H1 (cell line): ENCODE results near the gene GH2. TPM values are rescaled to one million over a fixed set of nuclear protein-coding genes. Genes with fewer than 3 reads are reported as not detected.
"Not testable (repeated sequence)": the region's sequence is repeated elsewhere in the genome, so short reads cannot be mapped to it uniquely, and the experiment has no call there.

Experiments used
- CTCF ChIA-PET: fragments of 300-600 bp; sonication (Branson Sonifier 250); formaldehyde crosslinking; loops from one replicate; lab custom pipeline; 2021; ENCODE audit not compliant: partially characterized antibody; lab: Charles Lee
- POLR2A ChIA-PET: fragments of 300-600 bp; sonication (Branson Sonifier 250); formaldehyde crosslinking; loops from one replicate; lab custom pipeline; 2021; ENCODE audit warnings: inconsistent platforms; ENCODE audit not compliant: partially characterized antibody; lab: Charles Lee
- DNase-seq, 2 experiments: peaks; one replicate each; pipeline versions ENCODE4 v3.0.0 to v3.0.0-alpha.2; 2010 to 2022; ENCODE audit warnings: low spot score in 2 of 2, low read depth in 1 of 2, mixed read lengths in 1 of 2
- FAIRE-seq: peaks from 2 replicates; lab custom pipeline; 2011; peaks lifted over from hg19 to GRCh38; lab: Jason Lieb, UNC
- H2AFZ ChIP-seq: 2 replicates; pipeline ENCODE4 v1.8.1; 2012; ENCODE audit warnings: low read length, inconsistent platforms
- H2AK5ac ChIP-seq: 2 replicates; pipeline ENCODE4 v1.6.1; 2013; ENCODE audit warnings: low read depth, low read length
- H2BK120ac ChIP-seq: replicated peaks from 2 replicates; pipeline ENCODE3; 2013; ENCODE audit warnings: low read depth, low read length, inconsistent platforms
- H2BK12ac ChIP-seq: 2 replicates; pipeline ENCODE4 v1.6.1; 2013; ENCODE audit warnings: low read depth, low read length
- H2BK15ac ChIP-seq: 2 replicates; pipeline ENCODE4 v1.6.1; 2013; ENCODE audit warnings: low read length
- H2BK20ac ChIP-seq: 2 replicates; pipeline ENCODE4 v1.6.1; 2013; ENCODE audit warnings: low read length
- H2BK5ac ChIP-seq: 2 replicates; pipeline ENCODE4 v1.6.1; 2013; ENCODE audit warnings: low read depth, low read length
- H3K14ac ChIP-seq: 2 replicates; pipeline ENCODE4 v1.6.1; 2013; ENCODE audit warnings: inconsistent platforms; ENCODE audit not compliant: insufficient read length
- H3K18ac ChIP-seq: 2 replicates; pipeline ENCODE4 v1.6.1; 2013; ENCODE audit warnings: low read length; ENCODE audit errors: extremely low read depth
- H3K23ac ChIP-seq: 2 replicates; pipeline ENCODE4 v1.6.1; 2013; ENCODE audit warnings: inconsistent platforms; ENCODE audit not compliant: insufficient read length
- H3K23me2 ChIP-seq: 2 replicates; pipeline ENCODE4 v1.6.1; 2013; ENCODE audit warnings: low read depth, low read length
- H3K27ac ChIP-seq: 2 replicates; pipeline ENCODE4 v1.6.1; 2011; ENCODE audit warnings: low read depth, low read length, inconsistent platforms
- H3K27me3 ChIP-seq, 4 experiments: replicated peaks in 1 of 4; 1 replicate in 1 of 4; 2 replicates in 3 of 4; pipeline versions ENCODE4 v1.6.1 to v1.8.1; 2011 to 2013; ENCODE audit warnings: low read length in 3 of 4, mild to moderate bottlenecking in 3 of 4, inconsistent platforms in 2 of 4, mixed read lengths in 2 of 4, moderate library complexity in 1 of 4; ENCODE audit not compliant: control insufficient read depth in 3 of 4, insufficient read depth in 3 of 4; ENCODE audit errors: extremely low read depth in 1 of 4
- H3K36me3 ChIP-seq, 4 experiments: 2 replicates each; pipeline versions ENCODE4 v1.6.1 to v1.8.1; 2011 to 2013; ENCODE audit warnings: mild to moderate bottlenecking in 4 of 4, low read length in 3 of 4, moderate library complexity in 2 of 4, control low read depth in 1 of 4, inconsistent platforms in 1 of 4; ENCODE audit not compliant: insufficient read depth in 4 of 4, control insufficient read depth in 2 of 4
- H3K4ac ChIP-seq: replicated peaks from 2 replicates; pipeline ENCODE3; 2013; ENCODE audit warnings: low read length, low read depth, mixed read lengths, inconsistent platforms; ENCODE audit not compliant: insufficient read length
- H3K4me1 ChIP-seq, 4 experiments: replicated peaks in 1 of 4; 1 replicate in 1 of 4; 2 replicates in 3 of 4; pipeline versions ENCODE4 v1.6.1 to v1.8.1; 2011 to 2013; ENCODE audit warnings: low read length in 3 of 4, inconsistent platforms in 2 of 4, mixed read lengths in 1 of 4; ENCODE audit not compliant: insufficient read depth in 4 of 4, control insufficient read depth in 3 of 4
- H3K4me2 ChIP-seq, 2 experiments: 2 replicates each; pipeline versions ENCODE4 v1.6.1 to v1.8.1; 2011 to 2013; ENCODE audit warnings: low read depth in 2 of 2, low read length in 2 of 2, control low read depth in 1 of 2, inconsistent platforms in 1 of 2, mild to moderate bottlenecking in 1 of 2; ENCODE audit not compliant: insufficient read depth in 1 of 2
- H3K4me3 ChIP-seq, 4 experiments: fragments of 200-600, 300-600 bp in 1 of 4; sonication (generic), shearing (Covaris generic), sonication (Bioruptor Twin) in 1 of 4; 2 replicates each; pipeline versions ENCODE4 v1.5.1 to v1.8.1; 2011 to 2016; ENCODE audit warnings: low read length in 4 of 4, low read depth in 3 of 4, control low read depth in 2 of 4, inconsistent platforms in 2 of 4, mild to moderate bottlenecking in 2 of 4, mixed read lengths in 1 of 4, moderate library complexity in 1 of 4; ENCODE audit not compliant: insufficient read depth in 2 of 4; ENCODE audit errors: extremely low read depth in 1 of 4
- H3K56ac ChIP-seq: replicated peaks from 2 replicates; pipeline ENCODE3; 2013; ENCODE audit warnings: low read depth, mild to moderate bottlenecking, mixed read lengths, low read length, inconsistent platforms; ENCODE audit not compliant: insufficient read length
- H3K79me1 ChIP-seq: 2 replicates; pipeline ENCODE4 v1.6.1; 2013; ENCODE audit warnings: low read depth, low read length, control low read depth
- H3K79me2 ChIP-seq, 2 experiments: 2 replicates each; pipeline versions ENCODE4 v1.6.1 to v1.8.1; 2012 to 2013; ENCODE audit warnings: low read length in 2 of 2, mild to moderate bottlenecking in 2 of 2, inconsistent platforms in 1 of 2; ENCODE audit not compliant: insufficient read depth in 2 of 2, control insufficient read depth in 1 of 2
- H3K9ac ChIP-seq, 4 experiments: replicated peaks in 1 of 4; 1 replicate in 1 of 4; 2 replicates in 3 of 4; pipeline versions ENCODE4 v1.6.1 to v1.8.1; 2011 to 2013; ENCODE audit warnings: low read depth in 3 of 4, low read length in 3 of 4, control low read depth in 2 of 4, mild to moderate bottlenecking in 2 of 4, moderate library complexity in 2 of 4, inconsistent platforms in 1 of 4; ENCODE audit errors: extremely low read depth in 1 of 4
- H3K9me3 ChIP-seq, 2 experiments: 2 replicates each; pipeline versions ENCODE4 v1.6.1 to v1.8.1; 2012 to 2013; ENCODE audit warnings: mild to moderate bottlenecking in 2 of 2, moderate library complexity in 2 of 2, control low read depth in 1 of 2, inconsistent platforms in 1 of 2, low read depth in 1 of 2, low read length in 1 of 2, mixed read lengths in 1 of 2; ENCODE audit not compliant: insufficient read depth in 2 of 2
- H4K20me1 ChIP-seq, 2 experiments: replicated peaks in 1 of 2; 2 replicates each; pipeline versions ENCODE3 to v1.8.1; 2011 to 2013; ENCODE audit warnings: inconsistent platforms in 2 of 2, low read length in 2 of 2, mild to moderate bottlenecking in 1 of 2; ENCODE audit not compliant: insufficient read depth in 2 of 2, control insufficient read depth in 1 of 2
- H4K5ac ChIP-seq: 2 replicates; pipeline ENCODE4 v1.6.1; 2013; ENCODE audit warnings: low read length, low read depth, mixed read lengths, inconsistent platforms; ENCODE audit not compliant: insufficient read length
- H4K8ac ChIP-seq: 2 replicates; pipeline ENCODE4 v1.8.0; 2013; ENCODE audit warnings: mild to moderate bottlenecking, moderate library complexity, low read length, inconsistent platforms; ENCODE audit not compliant: insufficient read depth; ENCODE audit errors: extremely low read depth
- H4K91ac ChIP-seq: replicated peaks from 2 replicates; pipeline ENCODE3; 2013; ENCODE audit warnings: low read length, mixed read lengths, inconsistent platforms; ENCODE audit not compliant: insufficient read length
- CHD2 ChIP-seq: IDR thresholded peaks from 2 replicates; pipeline ENCODE4 v1.6.1; 2012; ENCODE audit warnings: low read length, improper control_type of control experiment
- EGR1 ChIP-seq: IDR thresholded peaks from 2 replicates; pipeline ENCODE4 v1.6.1; 2011; ENCODE audit warnings: low read depth, low read length, borderline replicate concordance
- EZH2 ChIP-seq: fragments of 200-600 bp; sonication (generic); IDR thresholded peaks from 2 replicates; pipeline ENCODE4 v1.7.1; 2012; ENCODE audit warnings: low read depth, mild to moderate bottlenecking, moderate library complexity, low read length, inconsistent platforms; ENCODE audit not compliant: severe bottlenecking
- WGBS, 2 experiments: shearing (Covaris generic) in 1 of 2; methylation state at CpG; one replicate each; pipeline versions ENCODE4 v1.1.6 to v1.1.7; 2013 to 2015; ENCODE audit warnings: low lambda C conversion rate in 2 of 2, mixed read lengths in 2 of 2, inconsistent platforms in 1 of 2, low coverage in 1 of 2, missing lambda C conversion rate in 1 of 2; ENCODE audit not compliant: insufficient replicate concordance in 2 of 2, insufficient coverage in 1 of 2, insufficient read length in 1 of 2; ENCODE audit errors: extremely low coverage in 1 of 2, missing lambda C conversion rate in 1 of 2; 5-methylcytosine and 5-hydroxymethylcytosine counted together
- polyA plus RNA-seq, 7 experiments: library from polyadenylated mRNA; depleted of rRNA in 3 of 7; stranded (reverse) in 5 of 7; unstranded in 2 of 7; fragments of >200 nt in 5 of 7; fragments of 200-250 nt in 2 of 7; gene quantifications; 1 replicate in 5 of 7; 2 replicates in 1 of 7; 4 replicates in 1 of 7; pipeline versions ENCODE4 v1.2.1 to v1.2.3, GENCODE V29; 2011 to 2013; ENCODE audit warnings: missing spikeins in 2 of 7, mixed read lengths in 2 of 7
- total RNA-seq: library from RNA; stranded (reverse); fragmentation: NEBNext Ultra II Directional; extraction: Animal tissue kit (Norgen Biotek cat#: 25700); gene quantifications from 2 replicates; pipeline ENCODE4 v1.2.1, GENCODE V29; 2021

The GH2 gene
- total and polyA plus RNA-seq, 2 of the 8 experiments (the other 6 are each of a cell fraction or from before 2014, with no cell fraction given), result 0.60 to 1.5 TPM

DNA sequence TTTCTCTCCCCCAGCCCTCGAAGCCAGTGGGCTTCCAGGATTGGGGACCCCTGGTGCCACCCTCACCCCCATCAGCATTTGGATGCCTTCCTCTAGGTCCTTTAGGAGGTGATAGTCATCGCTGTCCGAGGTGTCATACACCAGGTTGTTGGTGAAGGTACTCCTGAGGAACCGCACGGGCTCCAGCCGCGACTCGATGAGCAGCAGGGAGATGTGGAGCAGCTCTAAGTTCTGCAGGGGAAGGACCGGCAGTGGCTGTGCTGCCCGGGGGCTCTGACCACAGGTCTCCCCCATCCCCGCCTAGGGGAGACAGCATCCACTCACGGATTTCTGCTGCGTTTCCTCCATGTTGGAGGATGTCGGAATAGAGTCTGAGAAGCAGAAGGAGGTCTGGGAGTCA lies 28.4 kb upstream of the GH2 start (continued):
- TF ChIP-seq EGR1 (no peak), CHD2 (no peak), EZH2 (no peak)
- TF ChIP-seq, all 59 proteins: peak for 0

- H3K4me3 ChIP-seq, H3K9me3 ChIP-seq, H3K79me2 ChIP-seq, H3K23me2 ChIP-seq, H3K18ac ChIP-seq, H4K91ac ChIP-seq, H3K36me3 ChIP-seq, H3K4me2 ChIP-seq, H3K23ac ChIP-seq, H2BK5ac ChIP-seq, H3K27ac ChIP-seq, H3K4me1 ChIP-seq, H3K79me1 ChIP-seq, DNase-seq, H4K8ac ChIP-seq, H3K27me3 ChIP-seq, H2BK12ac ChIP-seq, FAIRE-seq, H2AFZ ChIP-seq, H4K5ac ChIP-seq, H2AK5ac ChIP-seq, H2BK20ac ChIP-seq, H3K56ac ChIP-seq, POLR2A ChIA-PET, H2BK120ac ChIP-seq, H3K14ac ChIP-seq, H2BK15ac ChIP-seq, H3K9ac ChIP-seq, H3K4ac ChIP-seq, H4K20me1 ChIP-seq: not testable (repeated sequence)
- CTCF ChIA-PET, result interaction anchor here (2.5 to 11.2 kb wide), 7 partner anchors 10 to 117 kb away, joined by 9 to 270 read pairs (median 44); partner anchors contain the start of gene GH1
- 89% methylated on average over 9 of the region's 10 CpGs; no CpG with 5 or more reads in 1 of the 2 experiments for WGBS, 2 experiments
These were observed 27.8 kb upstream of the GH2 start for GRCh38 chr17:63909586-63909985.
